H1 (cell line): ENCODE data around the gene CEP57. TPM values are rescaled to one million over a fixed set of nuclear protein-coding genes. Genes with fewer than 3 reads are reported as not detected.

Experiments used
- ASH2L ChIP-seq: fragments of 200-600, 300-600 bp; sonication (generic); IDR thresholded peaks from one replicate; pipeline ENCODE4 v1.7.1; 2017; ENCODE audit warnings: low read length
- BACH1 ChIP-seq: IDR thresholded peaks from 2 replicates; pipeline ENCODE4 v1.6.1; 2012; ENCODE audit warnings: low read length, improper control_type of control experiment
- BCL11A ChIP-seq, 2 experiments: IDR thresholded peaks; one replicate each; pipeline ENCODE4 v1.6.1; 2011; ENCODE audit warnings: low read depth in 2 of 2, low read length in 2 of 2, mild to moderate bottlenecking in 2 of 2
- CBX8 ChIP-seq: fragments of 300-800, 300-1000 bp; sonication (generic); IDR thresholded peaks from 2 replicates; pipeline ENCODE4 v1.7.1; 2016; ENCODE audit warnings: low read depth, low read length, borderline replicate concordance
- CHD2 ChIP-seq: IDR thresholded peaks from 2 replicates; pipeline ENCODE4 v1.6.1; 2012; ENCODE audit warnings: low read length, improper control_type of control experiment
- CREB1 ChIP-seq: IDR thresholded peaks from 2 replicates; pipeline ENCODE4 v1.6.1; 2012; ENCODE audit warnings: inconsistent platforms
- E2F6 ChIP-seq: IDR thresholded peaks from 2 replicates; pipeline ENCODE4 v1.6.1; 2012; ENCODE audit warnings: inconsistent platforms
- EP300 ChIP-seq, 2 experiments: IDR thresholded peaks; 1 replicate in 1 of 2; 2 replicates in 1 of 2; pipeline ENCODE4 v1.6.1; 2011 to 2012; ENCODE audit warnings: low read depth in 2 of 2, low read length in 2 of 2, mild to moderate bottlenecking in 2 of 2, borderline replicate concordance in 1 of 2, inconsistent platforms in 1 of 2, moderate library complexity in 1 of 2
- FOSL1 ChIP-seq: IDR thresholded peaks from 2 replicates; pipeline ENCODE4 v1.6.1; 2011; ENCODE audit warnings: mild to moderate bottlenecking, low read depth, low read length, moderate library complexity; ENCODE audit not compliant: insufficient read depth
- GTF2F1 ChIP-seq: IDR thresholded peaks from 2 replicates; pipeline ENCODE4 v1.6.1; 2012; ENCODE audit warnings: low read depth, low read length, improper control_type of control experiment, borderline replicate concordance
- HDAC2 ChIP-seq, 2 experiments: fragments of 300-600 bp in 1 of 2; sonication (generic) in 1 of 2; IDR thresholded peaks; 2 replicates each; pipeline ENCODE4 v1.6.1; 2011 to 2012; ENCODE audit warnings: low read depth in 2 of 2, low read length in 2 of 2, mild to moderate bottlenecking in 2 of 2, moderate library complexity in 2 of 2, borderline replicate concordance in 1 of 2, inconsistent platforms in 1 of 2
- JUN ChIP-seq: IDR thresholded peaks from 2 replicates; pipeline ENCODE4 v1.6.1; 2011; ENCODE audit warnings: low read depth, mild to moderate bottlenecking, improper control_type of control experiment, low read length
- JUND ChIP-seq: IDR thresholded peaks from 2 replicates; pipeline ENCODE4 v1.6.1; 2011; ENCODE audit warnings: mild to moderate bottlenecking, improper control_type of control experiment, low read length
- KDM4A ChIP-seq: IDR thresholded peaks from one replicate; pipeline ENCODE4 v1.7.1; 2012; ENCODE audit warnings: low read depth, mild to moderate bottlenecking, moderate library complexity, low read length, inconsistent platforms; ENCODE audit not compliant: severe bottlenecking
- NANOG ChIP-seq: IDR thresholded peaks from 2 replicates; pipeline ENCODE4 v1.6.1; 2011; ENCODE audit warnings: low read length, low read depth, mild to moderate bottlenecking, inconsistent platforms; ENCODE audit not compliant: insufficient read depth, poor library complexity, severe bottlenecking
- NRF1 ChIP-seq: IDR thresholded peaks from 2 replicates; pipeline ENCODE4 v1.6.1; 2011; ENCODE audit warnings: mild to moderate bottlenecking, low read depth, low read length, improper control_type of control experiment
- PHF8 ChIP-seq: fragments of 200-600 bp; sonication (generic); conservative IDR thresholded peaks from 2 replicates; pipeline ENCODE4 v1.7.1; 2012; ENCODE audit warnings: low read depth, mild to moderate bottlenecking, inconsistent platforms, low read length, moderate library complexity
- POLR2A ChIP-seq, 2 experiments: IDR thresholded peaks; 1 replicate in 1 of 2; 2 replicates in 1 of 2; pipeline ENCODE4 v1.6.1; 2011; ENCODE audit warnings: low read depth in 2 of 2, low read length in 2 of 2, mild to moderate bottlenecking in 2 of 2; ENCODE audit errors: control extremely low read depth in 1 of 2
- POLR2AphosphoS5 ChIP-seq: IDR thresholded peaks from 2 replicates; pipeline ENCODE4 v1.6.1; 2011; ENCODE audit warnings: low read depth, low read length
- RBBP5 ChIP-seq: IDR thresholded peaks from 2 replicates; pipeline ENCODE4 v1.7.1; 2012; ENCODE audit warnings: low read depth, mild to moderate bottlenecking, inconsistent platforms, low read length, moderate library complexity, borderline replicate concordance
- RFX5 ChIP-seq: IDR thresholded peaks from 2 replicates; pipeline ENCODE4 v1.6.1; 2011; ENCODE audit warnings: low read depth, low read length, improper control_type of control experiment, borderline replicate concordance
- SAP30 ChIP-seq: fragments of 300-600 bp; sonication (generic); IDR thresholded peaks from 2 replicates; pipeline ENCODE4 v1.7.1; 2012; ENCODE audit warnings: low read length, moderate library complexity, mild to moderate bottlenecking, inconsistent platforms; ENCODE audit not compliant: insufficient read depth, insufficient replicate concordance
- SP1 ChIP-seq: IDR thresholded peaks from 2 replicates; pipeline ENCODE4 v1.6.1; 2011; ENCODE audit warnings: low read depth, low read length
- SRF ChIP-seq: IDR thresholded peaks from 2 replicates; pipeline ENCODE4 v1.6.1; 2011; ENCODE audit warnings: mild to moderate bottlenecking, low read depth, low read length, moderate library complexity
- polyA plus RNA-seq, 7 experiments: library from polyadenylated mRNA; depleted of rRNA in 3 of 7; stranded (reverse) in 5 of 7; unstranded in 2 of 7; fragments of >200 nt in 5 of 7; fragments of 200-250 nt in 2 of 7; gene quantifications; 1 replicate in 5 of 7; 2 replicates in 1 of 7; 4 replicates in 1 of 7; pipeline versions ENCODE4 v1.2.1 to v1.2.3, GENCODE V29; 2011 to 2013; ENCODE audit warnings: missing spikeins in 2 of 7, mixed read lengths in 2 of 7
- total RNA-seq: library from RNA; stranded (reverse); fragmentation: NEBNext Ultra II Directional; extraction: Animal tissue kit (Norgen Biotek cat#: 25700); gene quantifications from 2 replicates; pipeline ENCODE4 v1.2.1, GENCODE V29; 2021

The CEP57 gene
- total and polyA plus RNA-seq, 2 of the 8 experiments (the other 6 are each of a cell fraction or from before 2014, with no cell fraction given) = 26.3 to 72.7 TPM

- no peak for TF ChIP-seq GTF2F1
- peak; percentile 51 for TF ChIP-seq ASH2L
- TF ChIP-seq SRF = no peak
- TF ChIP-seq E2F6 = no peak
- no peak for TF ChIP-seq NANOG
- TF ChIP-seq BCL11A (IDR thresholded peaks at IDR 0.05; ENCODE audit: low read depth in 2 of 2, low read length in 2 of 2) = no peak
- peak in 1 of 2 experiments; percentile 42; a peak in 1 of 4 replicates for TF ChIP-seq HDAC2 (IDR thresholded peaks at IDR 0.05; ENCODE audit: borderline replicate concordance in 1 of 2, low read depth in 2 of 2, low read length in 2 of 2)
- TF ChIP-seq RBBP5 = peak; percentile 4; the same call in 1 of the 2 replicates
- no peak for TF ChIP-seq RFX5
- peak; percentile 77; the same call in 1 of the 2 replicates for TF ChIP-seq JUND
- no peak for TF ChIP-seq EP300 (IDR thresholded peaks at IDR 0.05; ENCODE audit: borderline replicate concordance in 1 of 2, low read depth in 2 of 2, low read length in 2 of 2)
- TF ChIP-seq CHD2 = peak; percentile 61; the same call in 1 of the 2 replicates
- peak; percentile 18 for TF ChIP-seq KDM4A
- peak; percentile 95 for TF ChIP-seq CREB1
- peak; percentile 84 for TF ChIP-seq SAP30
- TF ChIP-seq POLR2A (IDR thresholded peaks at IDR 0.05; ENCODE audit: control extremely low read depth in 1 of 2, low read depth in 2 of 2, low read length in 2 of 2) = peak; percentile 75 to 78
- no peak for TF ChIP-seq CBX8
- peak; percentile 82 for TF ChIP-seq SP1
- no peak for TF ChIP-seq FOSL1
- TF ChIP-seq JUN = no peak
- peak; percentile 86 for TF ChIP-seq PHF8
- peak; percentile 77 for TF ChIP-seq POLR2AphosphoS5
- TF ChIP-seq BACH1 = no peak
- TF ChIP-seq NRF1 = no peak
Measured at GRCh38 chr11:95790123-95790932, at the start of gene CEP57 (continued).
